AG08396 (cell line): Measurements from ENCODE around the gene UBE3D.
A peak's percentile ranks its signal among the peaks of the same experiment; 100 is the strongest.

Experiments used
- DNase-seq: peaks from one replicate; pipeline ENCODE4 v3.0.0; 2012; ENCODE audit warnings: low spot score, mixed read lengths

UBE3D gene

GRCh38 chr6:83065511-83066192 lies at the start of gene UBE3D:
UBE3D (minus strand) TSS chr6:83065841; CDS start chr6:83065718, 123 bp downstream.
- DNase-seq, result peak; percentile 95

- no peak for DNase-seq
Measured at GRCh38 chr6:83114164-83114563, 48.5 kb upstream of the UBE3D start.

GRCh38 chr6:83113258-83113657 lies 47.6 kb upstream of the UBE3D start:
- DNase-seq, result no peak

- no peak for DNase-seq
Measured at GRCh38 chr6:83108378-83108777, 42.7 kb upstream of the UBE3D start.

GRCh38 chr6:83098589-83098988 lies 32.9 kb upstream of the UBE3D start:
- no peak for DNase-seq

- DNase-seq, result no peak
Measured at GRCh38 chr6:83097675-83098074, 32.0 kb upstream of the UBE3D start.

GRCh38 chr6:83097204-83097603 lies 31.6 kb upstream of the UBE3D start:
- no peak for DNase-seq

GRCh38 chr6:83096791-83097190 lies 31.1 kb upstream of the UBE3D start:
- DNase-seq, result peak; percentile 5

- peak; percentile 19 for DNase-seq
Measured at GRCh38 chr6:83092756-83093399, 27.2 kb upstream of the UBE3D start.

- DNase-seq, result no peak
Measured at GRCh38 chr6:83086751-83087150, 21.1 kb upstream of the UBE3D start.

- no peak for DNase-seq
Measured at GRCh38 chr6:83083476-83083875, 17.8 kb upstream of the UBE3D start.

- DNase-seq, result no peak
Measured at GRCh38 chr6:83073615-83074014, 8.0 kb upstream of the UBE3D start.

GRCh38 chr6:83072726-83073125 lies 7.1 kb upstream of the UBE3D start:
- no peak for DNase-seq

- no peak for DNase-seq
Measured at GRCh38 chr6:83071707-83072106, 6.1 kb upstream of the UBE3D start.

- no peak for DNase-seq
Measured at GRCh38 chr6:83071023-83071422, 5.4 kb upstream of the UBE3D start.

- DNase-seq, result no peak
Measured at GRCh38 chr6:83069633-83070032, 4.0 kb upstream of the UBE3D start.

GRCh38 chr6:83068616-83069015 lies 3.0 kb upstream of the UBE3D start:
- no peak for DNase-seq

GRCh38 chr6:83067448-83068439 lies 2.1 kb upstream of the UBE3D start, which contains the start of gene DOP1A:
DOP1A (plus strand) TSS chr6:83067671; CDS start chr6:83096978, 29,307 bp downstream.
- peak; percentile 95 for DNase-seq

- peak; percentile 15 for DNase-seq
Measured at GRCh38 chr6:83062225-83062624, 3.4 kb downstream of the UBE3D start.

- DNase-seq, result no peak
Measured at GRCh38 chr6:83061190-83061589, 4.5 kb downstream of the UBE3D start.

- DNase-seq, result peak; percentile 65
Measured at GRCh38 chr6:83057705-83058321, 7.8 kb downstream of the UBE3D start.

GRCh38 chr6:83055366-83055964 lies 10.2 kb downstream of the UBE3D start:
- DNase-seq, result peak; percentile 66
